Type B pancreatic cell (in vitro differentiated cells): ENCODE results near the gene CYP19A1. TPM values are rescaled to one million over a fixed set of nuclear protein-coding genes. Genes with fewer than 3 reads are reported as not detected.

ENCODE experiments used
- DNase-seq: peaks from one replicate; pipeline ENCODE4 v3.0.0; 2021; ENCODE audit warnings: mixed read lengths; ENCODE audit not compliant: unreplicated experiment; ENCODE audit errors: extremely low spot score
- H3K27ac Mint-ChIP-seq: 2 replicates; pipeline ENCODE4 v1.8.0; 2021; ENCODE audit warnings: mild to moderate bottlenecking, mixed read lengths
- H3K27me3 Mint-ChIP-seq: 2 replicates; pipeline ENCODE4 v1.8.0; 2021; ENCODE audit warnings: mixed read lengths
- H3K36me3 Mint-ChIP-seq: 2 replicates; pipeline ENCODE4 v1.8.0; 2021; ENCODE audit warnings: mixed read lengths
- H3K4me1 Mint-ChIP-seq: one replicate; pipeline ENCODE4 v1.8.0; 2021; ENCODE audit warnings: mixed read lengths; ENCODE audit not compliant: unreplicated experiment
- H3K4me3 Mint-ChIP-seq: 2 replicates; pipeline ENCODE4 v1.8.0; 2021; ENCODE audit warnings: mild to moderate bottlenecking, mixed read lengths
- H3K9me3 Mint-ChIP-seq: 2 replicates; pipeline ENCODE4 v1.8.0; 2021; ENCODE audit warnings: mixed read lengths
- total RNA-seq: library from RNA; stranded (reverse); gene quantifications from 2 replicates; pipeline ENCODE4 v1.2.1, GENCODE V29; 2021; ENCODE audit warnings: low replicate concordance
- TF ChIP-seq, protein P1 (sequence below): fragments of 200-600 bp; sonication (generic); conservative IDR thresholded peaks from 2 replicates; pipeline ENCODE4 v1.5.0; 2021; ENCODE audit warnings: antibody characterized with exemption, mild to moderate bottlenecking

Gene CYP19A1
- total RNA-seq, 1 donor from 2014 or later = 1.3 TPM

DNA sequence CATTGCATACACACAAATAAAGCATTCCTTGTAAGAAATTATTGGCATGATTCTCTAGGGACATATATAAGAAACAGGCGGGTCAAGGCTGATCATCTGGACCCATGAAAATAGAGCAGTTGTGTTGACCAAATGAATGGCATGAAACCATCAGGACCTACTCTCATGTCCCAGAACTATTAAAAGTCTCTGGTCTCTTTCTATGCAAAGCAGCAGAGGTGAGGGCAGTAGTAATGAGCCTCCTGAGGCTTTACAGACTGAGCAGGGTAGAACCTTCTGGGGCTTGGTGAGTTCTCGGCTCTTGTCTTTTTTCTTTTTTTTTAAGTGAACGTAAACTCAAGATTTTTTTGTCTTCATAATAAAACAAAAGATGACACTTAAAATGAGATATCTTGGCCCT is 12.3 kb upstream of the CYP19A1 start:
- Mint-ChIP-seq H3K27me3 (peaks cover 12% of the 10 kb centered on the region), H3K4me3 (no peak overlapping the region)

DNA sequence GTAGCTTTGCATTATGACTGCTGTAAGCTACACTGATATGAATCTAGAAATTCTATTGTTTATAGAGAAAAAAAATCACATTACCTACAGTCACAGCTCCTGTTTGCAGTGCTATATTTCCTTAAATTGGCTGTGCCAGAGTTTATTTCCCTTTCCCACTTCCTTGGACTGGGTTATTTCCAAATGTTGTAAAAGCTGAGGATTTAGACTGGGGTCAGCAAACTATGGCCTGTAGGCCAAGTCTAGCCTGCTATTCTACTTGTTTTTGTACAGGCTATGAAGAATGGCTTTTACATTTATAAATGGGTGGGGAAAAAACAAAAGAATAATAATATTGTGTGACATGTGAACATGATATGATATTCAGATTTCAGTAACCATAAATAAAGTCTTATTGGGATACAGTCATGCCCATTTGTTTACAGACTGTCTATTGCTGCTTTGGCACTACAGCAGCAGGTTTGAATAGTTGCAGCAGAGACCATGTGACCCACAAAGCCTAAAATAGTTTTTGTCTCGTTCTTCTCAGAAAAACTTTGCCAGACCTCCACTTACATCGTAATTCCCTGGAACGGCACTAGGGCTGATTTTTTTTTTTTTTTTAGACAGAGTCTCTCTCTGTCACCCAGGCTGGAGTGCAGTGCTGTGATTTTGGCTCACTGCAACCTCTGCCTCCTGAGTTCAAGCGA is 10.9 kb upstream of the CYP19A1 start:
- peaks cover 18% of the 10 kb centered on the region for H3K27me3 Mint-ChIP-seq
- no peak for DNase-seq
- no peak overlapping the region for H3K27ac Mint-ChIP-seq
- no peak overlapping the region for H3K4me3 Mint-ChIP-seq
- H3K9me3 Mint-ChIP-seq = no peaks in the 10 kb centered on the region
- no peaks in the 10 kb centered on the region for H3K36me3 Mint-ChIP-seq
- TF ChIP-seq, protein P1, sequence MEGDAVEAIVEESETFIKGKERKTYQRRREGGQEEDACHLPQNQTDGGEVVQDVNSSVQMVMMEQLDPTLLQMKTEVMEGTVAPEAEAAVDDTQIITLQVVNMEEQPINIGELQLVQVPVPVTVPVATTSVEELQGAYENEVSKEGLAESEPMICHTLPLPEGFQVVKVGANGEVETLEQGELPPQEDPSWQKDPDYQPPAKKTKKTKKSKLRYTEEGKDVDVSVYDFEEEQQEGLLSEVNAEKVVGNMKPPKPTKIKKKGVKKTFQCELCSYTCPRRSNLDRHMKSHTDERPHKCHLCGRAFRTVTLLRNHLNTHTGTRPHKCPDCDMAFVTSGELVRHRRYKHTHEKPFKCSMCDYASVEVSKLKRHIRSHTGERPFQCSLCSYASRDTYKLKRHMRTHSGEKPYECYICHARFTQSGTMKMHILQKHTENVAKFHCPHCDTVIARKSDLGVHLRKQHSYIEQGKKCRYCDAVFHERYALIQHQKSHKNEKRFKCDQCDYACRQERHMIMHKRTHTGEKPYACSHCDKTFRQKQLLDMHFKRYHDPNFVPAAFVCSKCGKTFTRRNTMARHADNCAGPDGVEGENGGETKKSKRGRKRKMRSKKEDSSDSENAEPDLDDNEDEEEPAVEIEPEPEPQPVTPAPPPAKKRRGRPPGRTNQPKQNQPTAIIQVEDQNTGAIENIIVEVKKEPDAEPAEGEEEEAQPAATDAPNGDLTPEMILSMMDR = no peak
- H3K4me1 Mint-ChIP-seq = no peaks in the 10 kb centered on the region

More for the DNA sequence above, 12.3 kb upstream of the CYP19A1 start:
- Mint-ChIP-seq H3K4me1 (no peaks in the 10 kb centered on the region), H3K9me3 (no peaks in the 10 kb centered on the region), H3K36me3 (no peaks in the 10 kb centered on the region), H3K27ac (no peak overlapping the region)
- DNase-seq = no peak
- TF ChIP-seq, protein P1 = no peak

DNA sequence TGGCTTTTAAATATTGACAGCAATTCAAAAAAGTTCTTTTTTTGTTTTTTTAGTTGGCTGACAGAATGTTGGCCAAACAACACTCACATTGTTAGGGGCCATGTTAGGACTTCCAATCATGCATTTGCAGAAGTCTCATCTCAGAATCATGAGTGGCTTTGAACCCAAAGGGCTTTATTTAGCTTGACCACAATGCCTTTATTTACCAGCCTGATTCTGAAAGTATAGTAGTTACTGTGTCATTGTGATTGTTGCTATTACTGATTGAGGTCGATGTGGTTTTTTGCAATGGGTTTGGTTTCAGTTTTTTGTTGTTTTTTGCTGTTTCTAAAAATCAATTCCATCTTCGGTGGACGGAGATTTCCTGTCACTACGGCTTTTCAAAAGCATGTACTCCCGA is 10.3 kb upstream of the CYP19A1 start:
- TF ChIP-seq, protein P1 = no peak
- Mint-ChIP-seq H3K9me3 (no peaks in the 10 kb centered on the region), H3K27ac (no peak overlapping the region), H3K4me1 (no peaks in the 10 kb centered on the region), H3K4me3 (no peak overlapping the region), H3K36me3 (no peaks in the 10 kb centered on the region), H3K27me3 (peaks cover 21% of the 10 kb centered on the region)
- no peak for DNase-seq

DNA sequence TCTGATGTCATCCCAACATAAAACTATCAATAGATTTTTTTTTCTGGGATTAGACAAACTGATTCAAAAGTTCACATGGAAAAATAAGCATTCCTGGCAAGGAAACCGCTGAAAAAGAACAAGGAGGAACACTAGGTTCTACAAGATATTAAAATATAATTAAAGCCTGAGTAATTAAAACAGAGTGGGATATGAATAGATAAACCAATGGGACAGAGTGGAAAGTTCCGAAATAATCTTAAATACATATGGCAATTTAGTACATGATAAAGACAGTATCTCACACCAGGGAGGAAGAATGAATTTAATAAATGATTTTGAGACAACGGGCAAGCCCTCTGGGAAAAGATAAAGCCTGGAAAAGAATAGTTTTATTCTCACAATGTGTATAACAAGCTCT is 7.7 kb upstream of the CYP19A1 start:
- Mint-ChIP-seq H3K4me1 (peaks cover 5% of the 10 kb centered on the region), H3K36me3 (no peaks in the 10 kb centered on the region), H3K9me3 (no peaks in the 10 kb centered on the region), H3K4me3 (no peak overlapping the region), H3K27ac (no peak overlapping the region), H3K27me3 (peaks cover 36% of the 10 kb centered on the region)
- TF ChIP-seq, protein P1 = no peak
- DNase-seq = no peak

DNA sequence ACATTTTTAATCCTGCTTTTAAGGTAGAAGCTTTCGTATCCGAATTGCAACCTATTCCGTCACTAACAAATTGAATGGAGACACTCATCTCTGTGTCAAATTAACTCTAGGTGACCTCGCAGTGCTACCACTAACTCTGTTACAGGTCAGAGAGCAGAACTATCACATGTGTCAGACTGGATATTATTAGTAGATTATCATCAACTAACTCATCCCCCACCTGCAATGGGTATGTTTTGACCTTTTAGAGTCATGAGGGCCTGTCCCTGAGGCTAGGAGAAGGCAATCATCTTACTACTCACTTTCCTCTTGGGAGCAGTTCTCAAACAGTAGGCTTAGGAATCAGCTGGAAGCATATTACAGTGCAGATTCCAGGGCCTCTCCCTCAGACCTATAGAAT is 5.1 kb upstream of the CYP19A1 start:
- DNase-seq = no peak
- no peaks in the 10 kb centered on the region for H3K9me3 Mint-ChIP-seq
- peaks cover 5% of the 10 kb centered on the region for H3K4me1 Mint-ChIP-seq
- no peak overlapping the region for H3K4me3 Mint-ChIP-seq
- no peaks in the 10 kb centered on the region for H3K36me3 Mint-ChIP-seq
- H3K27ac Mint-ChIP-seq = no peak overlapping the region
- peaks cover 61% of the 10 kb centered on the region for H3K27me3 Mint-ChIP-seq
- TF ChIP-seq, protein P1 = no peak
